Caco-2 (cell line): ENCODE measurements around the gene TNFSF15. TPM values are rescaled to one million over a fixed set of nuclear protein-coding genes. Genes with fewer than 3 reads are reported as not detected.

Experiments used
- BruUV-seq: library from RNA; stranded (reverse); fragments of 400-500 nt; replicated peaks from 2 replicates; lab custom pipeline; 2021; lab: Mats Ljungman, UMichigan
- CTCF ChIA-PET: fragments of 300-600 bp; sonication (Branson Sonifier 250); formaldehyde crosslinking; loops from one replicate; lab custom pipeline; 2022; ENCODE audit warnings: antibody characterized with exemption; lab: Charles Lee
- POLR2A ChIA-PET: fragments of 300-600 bp; sonication (Branson Sonifier 250); formaldehyde crosslinking; loops from one replicate; lab custom pipeline; 2022; ENCODE audit warnings: antibody characterized with exemption; lab: Charles Lee
- DNase-seq, 2 experiments: peaks; one replicate each; pipeline versions ENCODE4 v3.0.0 to v3.0.0-alpha.2; 2020 to 2022
- H3K27me3 ChIP-seq: replicated peaks from 2 replicates; pipeline ENCODE4 v1.6.0; 2011; ENCODE audit warnings: low read length; ENCODE audit not compliant: control insufficient read depth, insufficient read depth
- H3K36me3 ChIP-seq: 2 replicates; pipeline ENCODE4 v1.5.1; 2011; ENCODE audit warnings: low read length; ENCODE audit not compliant: control insufficient read depth, insufficient read depth
- H3K4me1 ChIP-seq: fragments of 250-450 bp; sonication (Bioruptor Pico); 2 replicates; pipeline ENCODE4 v1.5.1; 2020; ENCODE audit warnings: mild to moderate bottlenecking
- H3K4me3 ChIP-seq: 2 replicates; pipeline ENCODE4 v1.5.1; 2011; ENCODE audit warnings: low read depth, mild to moderate bottlenecking, control low read depth, low read length
- H3K9me3 ChIP-seq: fragments of 250-450 bp; sonication (Bioruptor Pico); 2 replicates; pipeline ENCODE4 v1.5.1; 2020; ENCODE audit warnings: mild to moderate bottlenecking, moderate library complexity
- H3K27ac Mint-ChIP-seq: one replicate; pipeline ENCODE4 v1.8.0; 2022; ENCODE audit warnings: mixed read lengths; ENCODE audit not compliant: unreplicated experiment
- H3K27me3 Mint-ChIP-seq: one replicate; pipeline ENCODE4 v1.8.0; 2022; ENCODE audit warnings: mixed read lengths; ENCODE audit not compliant: insufficient read depth, unreplicated experiment
- H3K36me3 Mint-ChIP-seq: one replicate; pipeline ENCODE4 v1.8.0; 2022; ENCODE audit warnings: mild to moderate bottlenecking, mixed read lengths; ENCODE audit not compliant: insufficient read depth, unreplicated experiment
- H3K4me1 Mint-ChIP-seq: one replicate; pipeline ENCODE4 v1.8.0; 2022; ENCODE audit warnings: low read depth, mixed read lengths; ENCODE audit not compliant: unreplicated experiment
- H3K4me3 Mint-ChIP-seq: one replicate; pipeline ENCODE4 v1.8.0; 2022; ENCODE audit warnings: mild to moderate bottlenecking, moderate library complexity, mixed read lengths; ENCODE audit not compliant: unreplicated experiment
- H3K9me3 Mint-ChIP-seq: one replicate; pipeline ENCODE4 v1.8.0; 2022; ENCODE audit warnings: mixed read lengths; ENCODE audit not compliant: unreplicated experiment
- intact Hi-C: fragments of 100-400 bp; cut with micrococcal nuclease; formaldehyde crosslinking; loops from one replicate; pipeline ENCODE4 v1.10.0; 2022; ENCODE audit not compliant: unreplicated experiment
- total RNA-seq: library from RNA; stranded (reverse); gene quantifications from 2 replicates; pipeline ENCODE4 v1.2.3, GENCODE V29; 2022
- TF ChIP-seq, protein P1 (sequence below), 2 experiments: fragments of 200-600 bp in 1 of 2; IDR thresholded peaks; 1 replicate in 1 of 2; 2 replicates in 1 of 2; pipeline versions ENCODE4 v1.5.1 to v1.8.0; 2011 to 2022; ENCODE audit warnings: antibody characterized with exemption in 1 of 2, control low read depth in 1 of 2, inconsistent platforms in 1 of 2, low read depth in 1 of 2, low read length in 1 of 2, mild to moderate bottlenecking in 1 of 2, moderate library complexity in 1 of 2; ENCODE audit not compliant: insufficient read depth in 1 of 2, severe bottlenecking in 1 of 2, unreplicated experiment in 1 of 2

Gene TNFSF15
- total RNA-seq, 1 experiment from 2014 or later: 0.66 TPM

- ChIA-PET CTCF (no interaction called here), POLR2A (no interaction called here)
- no peaks in the 10 kb centered on the region for H3K27me3 ChIP-seq
- no peak for DNase-seq
- no peaks in the 10 kb centered on the region for H3K36me3 ChIP-seq
- intact Hi-C loops: no loop called here
- Mint-ChIP-seq H3K9me3 (peaks cover 11% of the 10 kb centered on the region), H3K36me3 (no peaks in the 10 kb centered on the region), H3K27me3 (peaks cover 6% of the 10 kb centered on the region), H3K4me1 (peaks cover 3% of the 10 kb centered on the region), H3K27ac (no peak overlapping the region), H3K4me3 (no peak overlapping the region)
- TF ChIP-seq, protein P1, sequence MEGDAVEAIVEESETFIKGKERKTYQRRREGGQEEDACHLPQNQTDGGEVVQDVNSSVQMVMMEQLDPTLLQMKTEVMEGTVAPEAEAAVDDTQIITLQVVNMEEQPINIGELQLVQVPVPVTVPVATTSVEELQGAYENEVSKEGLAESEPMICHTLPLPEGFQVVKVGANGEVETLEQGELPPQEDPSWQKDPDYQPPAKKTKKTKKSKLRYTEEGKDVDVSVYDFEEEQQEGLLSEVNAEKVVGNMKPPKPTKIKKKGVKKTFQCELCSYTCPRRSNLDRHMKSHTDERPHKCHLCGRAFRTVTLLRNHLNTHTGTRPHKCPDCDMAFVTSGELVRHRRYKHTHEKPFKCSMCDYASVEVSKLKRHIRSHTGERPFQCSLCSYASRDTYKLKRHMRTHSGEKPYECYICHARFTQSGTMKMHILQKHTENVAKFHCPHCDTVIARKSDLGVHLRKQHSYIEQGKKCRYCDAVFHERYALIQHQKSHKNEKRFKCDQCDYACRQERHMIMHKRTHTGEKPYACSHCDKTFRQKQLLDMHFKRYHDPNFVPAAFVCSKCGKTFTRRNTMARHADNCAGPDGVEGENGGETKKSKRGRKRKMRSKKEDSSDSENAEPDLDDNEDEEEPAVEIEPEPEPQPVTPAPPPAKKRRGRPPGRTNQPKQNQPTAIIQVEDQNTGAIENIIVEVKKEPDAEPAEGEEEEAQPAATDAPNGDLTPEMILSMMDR (IDR thresholded peaks at IDR 0.05; ENCODE audit: insufficient read depth in 1 of 2, low read depth in 1 of 2, low read length in 1 of 2, severe bottlenecking in 1 of 2, unreplicated experiment in 1 of 2): no peak
- H3K9me3 ChIP-seq: no peaks in the 10 kb centered on the region
- H3K4me1 ChIP-seq: peaks cover 7% of the 10 kb centered on the region; the same call in 1 of the 2 replicates
- no TSS peak for BruUV-seq
- no peak overlapping the region for H3K4me3 ChIP-seq
Observed at GRCh38 chr9:114811301-114811700, 5.5 kb upstream of the TNFSF15 start.

GRCh38 chr9:114810614-114811013, 4.8 kb upstream of the TNFSF15 start:
- no peak overlapping the region for H3K4me3 ChIP-seq
- TF ChIP-seq, protein P1 (IDR thresholded peaks at IDR 0.05; ENCODE audit: insufficient read depth in 1 of 2, low read depth in 1 of 2, low read length in 1 of 2, severe bottlenecking in 1 of 2, unreplicated experiment in 1 of 2): no peak
- no peaks in the 10 kb centered on the region for H3K36me3 Mint-ChIP-seq
- no TSS peak for BruUV-seq
- H3K4me3 Mint-ChIP-seq: no peak overlapping the region
- ChIA-PET CTCF (no interaction called here), POLR2A (no interaction called here)
- H3K36me3 ChIP-seq: no peaks in the 10 kb centered on the region
- intact Hi-C loops: no loop called here
- H3K9me3 ChIP-seq: no peaks in the 10 kb centered on the region
- H3K27ac Mint-ChIP-seq: no peak overlapping the region
- H3K4me1 ChIP-seq: peaks cover 12% of the 10 kb centered on the region
- peaks cover 11% of the 10 kb centered on the region for H3K9me3 Mint-ChIP-seq
- no peak for DNase-seq
- peaks cover 10% of the 10 kb centered on the region for H3K4me1 Mint-ChIP-seq
- H3K27me3 ChIP-seq: no peaks in the 10 kb centered on the region
- peaks cover 6% of the 10 kb centered on the region for H3K27me3 Mint-ChIP-seq

DNA sequence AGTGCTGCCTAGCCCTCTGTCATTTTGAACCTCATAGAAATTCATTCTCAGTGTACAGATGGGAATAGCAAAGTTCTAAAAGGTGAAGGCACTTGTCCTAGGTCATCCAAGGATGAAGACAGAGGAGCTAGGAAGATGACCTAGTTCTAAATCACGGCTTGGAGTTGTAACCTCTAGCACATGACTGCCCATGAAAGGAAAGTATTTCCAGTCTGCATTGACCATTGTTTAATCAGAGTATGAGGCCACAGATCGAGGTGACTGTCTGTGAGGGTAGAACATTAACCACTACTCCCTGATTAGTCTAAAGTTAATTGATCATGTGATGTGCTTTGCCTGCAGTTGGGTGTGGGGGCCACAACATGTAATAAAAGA, 674 bp upstream of the TNFSF15 start:
- TF ChIP-seq, protein P1 (IDR thresholded peaks at IDR 0.05; ENCODE audit: insufficient read depth in 1 of 2, low read depth in 1 of 2, low read length in 1 of 2, severe bottlenecking in 1 of 2, unreplicated experiment in 1 of 2): no peak
- H3K36me3 ChIP-seq: no peaks in the 10 kb centered on the region
- H3K4me3 ChIP-seq: no peak overlapping the region
- Mint-ChIP-seq H3K4me3 (no peak overlapping the region), H3K9me3 (no peaks in the 10 kb centered on the region), H3K27me3 (peaks cover 6% of the 10 kb centered on the region), H3K27ac (peak overlapping the region; percentile 25), H3K4me1 (peaks cover 27% of the 10 kb centered on the region), H3K36me3 (no peaks in the 10 kb centered on the region)
- CTCF ChIA-PET: interaction anchor here (0.6 kb wide), 1 partner anchor 683 kb away, joined by 3 read pairs; no protein-coding TSS in a partner anchor
- intact Hi-C loops: loop anchor here (10.0 kb wide), 1 partner anchor 718 kb away; no protein-coding TSS in a partner anchor
- no TSS peak for BruUV-seq
- peaks cover 40% of the 10 kb centered on the region for H3K4me1 ChIP-seq
- POLR2A ChIA-PET: no interaction called here
- H3K9me3 ChIP-seq: no peaks in the 10 kb centered on the region
- no peak for DNase-seq
- H3K27me3 ChIP-seq: no peaks in the 10 kb centered on the region
